Endothelial cell of umbilical vein (primary cell): ENCODE data around the gene GRHPR. TPM values are rescaled to one million over a fixed set of nuclear protein-coding genes. Genes with fewer than 3 reads are reported as not detected.

ENCODE experiments used
- BruUV-seq: library from RNA; stranded (reverse); fragments of 400-500 nt; replicated peaks from 2 replicates; lab custom pipeline; 2021; lab: Mats Ljungman, UMichigan
- CTCF ChIA-PET: fragments of 300-600, 350-600 bp; sonication (Branson Sonifier 250); formaldehyde crosslinking; loops from one replicate; lab custom pipeline; 2021; ENCODE audit warnings: antibody characterized with exemption, inconsistent platforms; lab: Charles Lee
- POLR2A ChIA-PET: fragments of 300-600, 350-600 bp; sonication (Branson Sonifier 250); formaldehyde crosslinking; loops from one replicate; lab custom pipeline; 2021; ENCODE audit warnings: antibody characterized with exemption, inconsistent platforms; lab: Charles Lee
- DNase-seq: peaks from one replicate; pipeline ENCODE4 v3.0.0-alpha.2; 2011; ENCODE audit warnings: low read depth, low spot score
- FAIRE-seq: peaks from 2 replicates; lab custom pipeline; 2011; peaks lifted over from hg19 to GRCh38; lab: Jason Lieb, UNC
- H2AFZ ChIP-seq: 2 replicates; pipeline ENCODE4 v1.6.0; 2012; ENCODE audit warnings: low read depth, low read length, control low read depth, inconsistent platforms
- H3K27ac ChIP-seq: 2 replicates; pipeline ENCODE4 v1.5.1; 2011; ENCODE audit warnings: low read depth, mild to moderate bottlenecking, control low read depth, low read length, moderate library complexity; ENCODE audit not compliant: insufficient read depth
- H3K27me3 ChIP-seq, 2 experiments: 2 replicates each; pipeline versions ENCODE4 v1.6.0 to v1.6.1; 2011; ENCODE audit warnings: low read length in 2 of 2, mixed read lengths in 1 of 2; ENCODE audit not compliant: control insufficient read depth in 2 of 2, insufficient read depth in 2 of 2
- H3K36me3 ChIP-seq, 2 experiments: 2 replicates in 1 of 2; 3 replicates in 1 of 2; pipeline ENCODE4 v1.5.1; 2011; ENCODE audit warnings: low read length in 2 of 2, mild to moderate bottlenecking in 1 of 2, moderate library complexity in 1 of 2; ENCODE audit not compliant: control insufficient read depth in 2 of 2, insufficient read depth in 2 of 2; ENCODE audit errors: extremely low read depth in 1 of 2
- H3K4me1 ChIP-seq: 3 replicates; pipeline ENCODE4 v1.5.1; 2011; ENCODE audit warnings: mild to moderate bottlenecking, low read length; ENCODE audit not compliant: control insufficient read depth, insufficient read depth; ENCODE audit errors: extremely low read depth
- H3K4me2 ChIP-seq: 2 replicates; pipeline ENCODE4 v1.6.1; 2011; ENCODE audit warnings: low read length, control low read depth, mixed read lengths; ENCODE audit not compliant: insufficient read depth
- H3K4me3 ChIP-seq, 3 experiments: fragments of 200-600 bp in 1 of 3; sonication (generic), shearing (Covaris generic) in 1 of 3; replicated peaks in 1 of 3; 2 replicates each; pipeline ENCODE4 v1.5.1; 2011 to 2016; ENCODE audit warnings: control low read depth in 3 of 3, low read length in 3 of 3, mild to moderate bottlenecking in 2 of 3, inconsistent platforms in 1 of 3, low read depth in 1 of 3, moderate library complexity in 1 of 3; ENCODE audit not compliant: insufficient read depth in 1 of 3
- H3K79me2 ChIP-seq: 2 replicates; pipeline ENCODE4 v1.6.0; 2012; ENCODE audit warnings: low read length, inconsistent platforms; ENCODE audit not compliant: control insufficient read depth, insufficient read depth
- H3K9ac ChIP-seq: replicated peaks from 2 replicates; pipeline ENCODE3; 2011; ENCODE audit warnings: low read length, control low read depth; ENCODE audit not compliant: insufficient read depth; ENCODE audit errors: extremely low read depth
- H3K9me1 ChIP-seq: replicated peaks from 3 replicates; pipeline ENCODE4 v1.6.0; 2011; ENCODE audit warnings: mild to moderate bottlenecking, low read length; ENCODE audit not compliant: control insufficient read depth, insufficient read depth; ENCODE audit errors: extremely low read depth
- H3K9me3 ChIP-seq: replicated peaks from 2 replicates; pipeline ENCODE4 v1.5.1; 2012; ENCODE audit warnings: low read length, inconsistent platforms; ENCODE audit not compliant: control insufficient read depth, insufficient read depth
- H4K20me1 ChIP-seq: replicated peaks from 2 replicates; pipeline ENCODE3; 2011; ENCODE audit warnings: mild to moderate bottlenecking, low read length; ENCODE audit not compliant: control insufficient read depth, insufficient read depth; ENCODE audit errors: extremely low read depth
- FOS ChIP-seq: IDR thresholded peaks from 2 replicates; pipeline ENCODE4 v1.6.1; 2011; ENCODE audit warnings: mild to moderate bottlenecking, low read length, moderate library complexity, borderline replicate concordance; ENCODE audit not compliant: insufficient read depth
- GATA2 ChIP-seq: IDR thresholded peaks from 2 replicates; pipeline ENCODE4 v1.7.0; 2011; ENCODE audit warnings: low read depth, mild to moderate bottlenecking, moderate library complexity, mixed read lengths, low read length; ENCODE audit not compliant: insufficient read length, insufficient read depth
- JUN ChIP-seq: IDR thresholded peaks from 2 replicates; pipeline ENCODE4 v1.6.1; 2011; ENCODE audit warnings: borderline replicate concordance, low read depth; ENCODE audit not compliant: insufficient read length, insufficient read depth
- POLR2A ChIP-seq: IDR thresholded peaks from 2 replicates; pipeline ENCODE4 v1.6.1; 2012; ENCODE audit warnings: low read depth, mild to moderate bottlenecking, control low read depth, low read length
- POLR2AphosphoS5 ChIP-seq: IDR thresholded peaks from 2 replicates; pipeline ENCODE4 v1.6.1; 2012; ENCODE audit warnings: low read depth, mild to moderate bottlenecking, control low read depth, low read length, moderate library complexity; ENCODE audit not compliant: insufficient read depth
- dilution Hi-C: fragments of 300-500 bp; cut with MboI; formaldehyde crosslinking; loops from one replicate; pipeline ENCODE4 v1.15.0; 2019; ENCODE audit warnings: low sequenced_read_pairs; ENCODE audit not compliant: extremely low pct_ligation_motif_present
- intact Hi-C: fragments of 100-400 bp; cut with micrococcal nuclease; formaldehyde crosslinking; loops from one replicate; pipeline ENCODE4 v1.10.0; 2022
- polyA plus RNA-seq, 4 experiments: library from polyadenylated mRNA; depleted of rRNA in 3 of 4; stranded (reverse) in 3 of 4; unstranded in 1 of 4; fragments of >200 nt; gene quantifications; 2 replicates each; pipeline versions ENCODE4 v1.2.1 to v1.2.3, GENCODE V29; 2011 to 2012; ENCODE audit warnings: missing spikeins in 1 of 4
- total RNA-seq: library from RNA; stranded (reverse); gene quantifications from 2 replicates; pipeline ENCODE4 v1.2.3, GENCODE V29; 2021
- TF ChIP-seq, protein P1 (sequence below): IDR thresholded peaks from 2 replicates; pipeline ENCODE4 v1.6.1; 2011; ENCODE audit not compliant: insufficient read depth, insufficient read length
- TF ChIP-seq, protein P2 (sequence below), 2 donors: IDR thresholded peaks; 1 replicate in 1 of 2; 2 replicates in 1 of 2; pipeline ENCODE4 v1.5.1; 2011; ENCODE audit warnings: low read length in 2 of 2, mild to moderate bottlenecking in 2 of 2, moderate library complexity in 2 of 2, control low read depth in 1 of 2, inconsistent platforms in 1 of 2, low read depth in 1 of 2; ENCODE audit not compliant: insufficient read depth in 1 of 2; ENCODE audit errors: extremely low read depth in 1 of 2

The GRHPR gene
- total and polyA plus RNA-seq, 2 donors (not counting 3 experiments of a cell fraction or from before 2014, with no cell fraction given), result 91.2 to 247 TPM

DNA sequence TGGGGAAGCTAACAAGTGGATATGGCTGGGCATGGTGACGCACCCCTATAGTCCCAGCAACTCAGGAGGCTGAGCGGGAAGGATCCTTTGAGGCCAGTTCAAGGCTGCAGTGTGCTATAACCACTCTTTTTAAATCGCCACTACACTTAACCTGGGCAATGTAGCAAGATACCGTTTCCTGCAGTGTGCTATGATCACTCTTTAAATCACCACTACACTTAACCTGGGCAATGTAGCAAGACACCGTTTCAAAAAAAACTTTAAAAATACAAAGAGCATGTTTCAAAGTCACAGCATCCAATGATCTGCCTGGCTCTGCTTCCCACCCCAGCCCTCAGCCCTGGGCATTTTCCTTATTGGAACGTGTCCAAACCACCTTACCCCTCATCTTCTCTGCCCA, 14.5 kb downstream of the GRHPR start:
- no peak overlapping the region for H3K9ac ChIP-seq
- H3K79me2 ChIP-seq, result peaks cover 2% of the 10 kb centered on the region
- DNase-seq (no peak), FAIRE-seq (no peak)
- H3K4me1 ChIP-seq, result no peaks in the 10 kb centered on the region
- H3K4me2 ChIP-seq, result no peak overlapping the region
- ChIA-PET CTCF (no interaction called here), POLR2A (no interaction called here)
- no peak for TF ChIP-seq POLR2AphosphoS5
- TF ChIP-seq GATA2, result no peak
- TF ChIP-seq, protein P1, sequence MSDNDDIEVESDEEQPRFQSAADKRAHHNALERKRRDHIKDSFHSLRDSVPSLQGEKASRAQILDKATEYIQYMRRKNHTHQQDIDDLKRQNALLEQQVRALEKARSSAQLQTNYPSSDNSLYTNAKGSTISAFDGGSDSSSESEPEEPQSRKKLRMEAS, result no peak
- TF ChIP-seq POLR2A, result no peak
- TF ChIP-seq, protein P2, sequence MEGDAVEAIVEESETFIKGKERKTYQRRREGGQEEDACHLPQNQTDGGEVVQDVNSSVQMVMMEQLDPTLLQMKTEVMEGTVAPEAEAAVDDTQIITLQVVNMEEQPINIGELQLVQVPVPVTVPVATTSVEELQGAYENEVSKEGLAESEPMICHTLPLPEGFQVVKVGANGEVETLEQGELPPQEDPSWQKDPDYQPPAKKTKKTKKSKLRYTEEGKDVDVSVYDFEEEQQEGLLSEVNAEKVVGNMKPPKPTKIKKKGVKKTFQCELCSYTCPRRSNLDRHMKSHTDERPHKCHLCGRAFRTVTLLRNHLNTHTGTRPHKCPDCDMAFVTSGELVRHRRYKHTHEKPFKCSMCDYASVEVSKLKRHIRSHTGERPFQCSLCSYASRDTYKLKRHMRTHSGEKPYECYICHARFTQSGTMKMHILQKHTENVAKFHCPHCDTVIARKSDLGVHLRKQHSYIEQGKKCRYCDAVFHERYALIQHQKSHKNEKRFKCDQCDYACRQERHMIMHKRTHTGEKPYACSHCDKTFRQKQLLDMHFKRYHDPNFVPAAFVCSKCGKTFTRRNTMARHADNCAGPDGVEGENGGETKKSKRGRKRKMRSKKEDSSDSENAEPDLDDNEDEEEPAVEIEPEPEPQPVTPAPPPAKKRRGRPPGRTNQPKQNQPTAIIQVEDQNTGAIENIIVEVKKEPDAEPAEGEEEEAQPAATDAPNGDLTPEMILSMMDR (IDR thresholded peaks at IDR 0.05; ENCODE audit: extremely low read depth in 1 of 2, insufficient read depth in 1 of 2, low read depth in 1 of 2, low read length in 2 of 2), result no peak
- no peak for TF ChIP-seq JUN
- no peak for TF ChIP-seq FOS
- BruUV-seq, result no TSS peak
- no peaks in the 10 kb centered on the region for H3K9me3 ChIP-seq
- no peaks in the 10 kb centered on the region for H3K27me3 ChIP-seq
- dilution Hi-C loops (no loop called here), intact Hi-C loops (no loop called here)
- no peaks in the 10 kb centered on the region for H3K9me1 ChIP-seq
- no peak overlapping the region for H2AFZ ChIP-seq
- H3K36me3 ChIP-seq, result peaks cover 3 to 40% of the 10 kb centered on the region in 2 experiments
- H3K27ac ChIP-seq, result no peak overlapping the region
- no peak overlapping the region for H3K4me3 ChIP-seq
- no peaks in the 10 kb centered on the region for H4K20me1 ChIP-seq
